ENCODE measurements around the gene UNK.
"Not testable (repeated sequence)": the region's sequence is repeated elsewhere in the genome, so short reads cannot be mapped to it uniquely, and the experiment has no call there.

The UNK gene

GRCh38 chr17:75806822-75807500 lies 22.4 kb downstream of the UNK start:
- DNase-seq: no peak

DNA sequence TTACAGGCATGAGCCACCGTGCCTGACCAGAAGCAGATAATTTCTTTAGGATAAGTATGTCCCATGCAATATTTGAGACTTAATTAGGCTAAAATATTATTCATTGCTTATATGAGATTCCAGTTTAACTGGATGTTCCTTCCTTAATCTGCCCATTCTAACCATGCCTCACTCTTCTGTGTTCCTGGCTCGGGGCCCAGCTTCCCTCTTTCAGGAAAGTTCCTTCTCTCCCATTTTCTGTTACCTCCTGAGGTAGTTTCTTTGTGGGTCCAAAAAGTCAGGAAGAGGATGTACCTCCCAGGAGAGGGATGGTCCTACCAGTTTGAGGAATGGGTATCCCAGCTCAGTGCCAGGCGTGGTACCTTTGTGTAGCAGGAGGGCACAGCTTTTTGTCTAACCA lies 23.3 kb downstream of the UNK start:
- no peak for DNase-seq

GRCh38 chr17:75808549-75808904 lies 23.9 kb downstream of the UNK start:
- no peak for DNase-seq

GRCh38 chr17:75808905-75809621 lies 24.5 kb downstream of the UNK start:
- DNase-seq: no peak

DNA sequence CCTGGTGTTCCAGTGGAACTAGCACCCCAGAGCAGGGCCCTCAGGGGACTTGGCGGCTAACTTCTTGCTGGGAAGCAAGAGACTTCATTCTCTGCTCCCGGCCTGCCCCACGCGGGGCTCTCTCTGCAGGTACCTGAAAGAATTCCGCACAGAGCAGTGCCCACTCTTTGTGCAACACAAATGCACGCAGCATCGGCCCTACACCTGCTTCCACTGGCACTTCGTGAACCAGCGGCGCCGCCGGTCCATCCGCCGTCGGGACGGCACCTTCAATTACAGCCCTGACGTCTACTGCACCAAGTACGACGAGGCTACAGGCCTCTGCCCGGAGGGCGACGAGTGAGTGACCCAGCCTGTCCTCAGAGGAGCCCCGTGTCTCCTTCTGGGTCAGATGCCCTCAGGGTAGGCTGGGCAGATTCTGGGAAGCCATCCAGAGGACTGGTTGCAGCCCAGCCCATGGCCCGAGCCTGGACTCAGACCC lies 25.1 kb downstream of the UNK start:
- DNase-seq: no peak

GRCh38 chr17:75810216-75810615 lies 25.6 kb downstream of the UNK start:
- DNase-seq: no peak

- DNase-seq: not testable (repeated sequence)
Observed at GRCh38 chr17:75810756-75811155, 26.1 kb downstream of the UNK start.

DNA sequence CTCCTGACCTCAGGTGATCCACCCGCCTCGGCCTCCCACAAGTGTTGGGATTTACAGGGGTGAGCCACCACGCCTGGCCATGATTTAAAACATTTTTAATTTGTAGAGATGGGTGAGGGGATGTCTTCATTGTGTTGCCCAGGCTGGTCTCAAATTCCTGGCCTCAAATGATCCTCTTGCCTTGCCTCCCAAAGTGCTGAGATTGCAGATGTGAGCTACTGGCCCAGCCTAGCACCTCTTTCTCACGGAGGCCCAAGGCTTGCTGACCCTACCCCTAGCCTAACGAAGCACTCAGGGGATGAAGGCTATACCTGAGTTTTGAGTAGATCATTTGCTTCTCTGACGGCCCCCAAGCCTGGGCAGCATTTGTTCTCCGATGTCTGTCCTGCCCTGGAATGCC lies 26.6 kb downstream of the UNK start:
- DNase-seq: no peak

- DNase-seq: no peak
Observed at GRCh38 chr17:75812096-75813013, 27.7 kb downstream of the UNK start.

GRCh38 chr17:75813081-75814020 lies 28.7 kb downstream of the UNK start:
- no peak for DNase-seq

DNA sequence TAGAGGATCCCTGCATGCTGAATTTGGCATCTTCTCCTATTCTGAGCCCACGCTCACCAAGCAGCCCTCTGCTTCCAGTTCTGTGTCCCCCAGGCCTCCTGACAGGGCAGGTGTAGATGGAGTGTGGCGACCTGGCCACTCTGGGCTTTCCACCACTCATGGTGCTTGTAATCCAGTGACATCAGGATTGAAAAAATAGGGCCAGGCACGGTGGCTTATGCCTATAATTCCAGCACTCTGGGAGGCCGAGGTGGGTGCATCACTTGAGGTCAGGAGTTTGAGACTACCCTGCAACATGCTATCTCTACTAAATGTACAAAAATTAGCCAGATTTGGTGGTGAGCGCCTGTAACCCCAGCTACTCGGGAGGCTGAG lies 29.4 kb downstream of the UNK start:
- DNase-seq: no peak

GRCh38 chr17:75814900-75815373 lies 30.3 kb downstream of the UNK start:
- no peak for DNase-seq

DNA sequence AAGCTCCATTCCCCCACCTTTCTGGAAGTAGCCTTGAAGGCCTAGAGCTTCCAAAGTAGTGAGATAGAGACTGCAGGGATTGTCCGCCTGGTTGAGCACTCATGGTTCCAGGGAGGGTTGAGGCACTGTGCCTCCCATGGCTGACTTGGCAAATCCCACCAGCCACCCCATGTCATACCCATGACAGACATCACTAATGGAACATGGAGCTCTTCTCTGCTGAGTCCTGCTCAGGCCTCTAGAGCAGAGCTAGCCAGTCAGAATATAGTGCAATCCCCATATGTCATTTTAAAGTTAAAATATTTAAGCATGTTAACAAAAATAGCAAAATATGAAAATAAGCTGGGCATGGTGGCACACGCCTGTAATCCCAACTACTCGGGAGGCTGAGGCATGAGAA lies 30.8 kb downstream of the UNK start:
- DNase-seq: no peak

- no peak for DNase-seq
Observed at GRCh38 chr17:75816693-75817092, 32.1 kb downstream of the UNK start.

DNA sequence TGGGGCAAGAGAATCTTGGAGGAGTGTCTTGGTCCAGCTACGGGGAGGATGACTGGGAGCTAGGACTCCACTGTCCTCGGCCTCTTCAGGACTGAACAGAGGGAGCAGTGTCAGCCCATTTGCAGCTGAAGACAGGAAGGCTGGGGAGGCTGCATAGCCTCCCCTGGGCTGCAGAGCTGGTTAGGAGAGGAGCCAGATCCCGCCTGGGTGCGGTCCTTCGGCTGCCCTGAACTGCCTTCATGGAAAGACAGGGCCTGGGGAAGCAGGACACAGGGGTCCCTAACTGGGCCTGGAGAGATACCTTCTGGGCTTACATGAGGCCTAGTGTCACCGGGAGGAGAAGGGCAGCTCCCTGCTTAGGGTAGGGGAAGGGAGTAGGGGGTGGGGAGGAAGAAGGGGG lies 33.0 kb downstream of the UNK start:
- no peak for DNase-seq

GRCh38 chr17:75818326-75818885 lies 33.8 kb downstream of the UNK start:
- no peak for DNase-seq

DNA sequence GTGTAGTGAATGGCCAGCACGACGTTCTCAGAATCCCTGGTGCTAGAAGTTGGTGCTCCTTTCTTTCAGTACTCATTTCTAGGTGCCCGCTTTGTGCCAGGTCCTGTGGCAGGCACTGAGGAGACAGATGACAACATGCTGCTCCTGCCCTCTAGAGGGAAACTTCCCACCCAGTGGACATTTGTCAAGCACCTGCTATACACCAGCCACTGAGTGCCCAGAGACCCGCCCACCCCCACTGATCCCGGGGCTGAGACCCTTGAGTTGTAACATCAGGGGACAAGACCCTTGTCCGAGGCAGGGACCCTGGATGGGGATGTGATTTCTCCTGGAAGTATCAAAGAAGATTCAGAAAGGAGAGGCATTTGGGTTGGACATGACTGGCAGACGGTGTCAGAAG lies 34.5 kb downstream of the UNK start:
- no peak for DNase-seq

DNA sequence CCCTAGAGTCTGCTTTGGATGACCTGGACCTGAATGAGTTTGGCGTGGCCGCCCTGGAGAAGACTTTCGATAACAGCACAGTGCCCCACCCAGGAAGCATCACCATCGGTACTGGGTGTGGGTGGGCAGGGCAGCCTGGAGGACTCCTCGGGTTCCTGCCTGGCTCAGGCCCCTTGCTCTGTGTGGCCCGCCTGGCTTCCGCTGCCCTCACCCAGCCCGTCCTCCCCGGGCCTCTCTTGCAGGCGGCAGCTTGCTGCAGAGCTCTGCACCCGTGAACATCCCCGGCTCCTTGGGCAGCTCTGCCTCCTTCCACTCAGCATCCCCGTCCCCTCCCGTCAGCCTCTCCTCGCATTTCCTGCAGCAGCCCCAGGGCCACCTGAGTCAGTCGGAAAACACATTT lies 35.1 kb downstream of the UNK start:
- no peak for DNase-seq

GRCh38 chr17:75820094-75821080 lies 35.8 kb downstream of the UNK start:
- no peak for DNase-seq

- DNase-seq: no peak
Observed at GRCh38 chr17:75821552-75821951, 36.9 kb downstream of the UNK start.

Measured in MV-4-11 (cell line).